ENCODE measurements around the gene TRAPPC12. TPM values are rescaled to one million over a fixed set of nuclear protein-coding genes. Genes with fewer than 3 reads are reported as not detected.
"Not testable (repeated sequence)": the region's sequence is repeated elsewhere in the genome, so short reads cannot be mapped to it uniquely, and the experiment has no call there.

TRAPPC12 gene
- polyA plus RNA-seq, 1 donor, result 99.9 TPM

GRCh38 chr2:3430172-3430571 is 50.7 kb downstream of the TRAPPC12 start:
- DNase-seq, result no peak

GRCh38 chr2:3430740-3431490 is 51.4 kb downstream of the TRAPPC12 start:
- DNase-seq, result no peak

- DNase-seq, result no peak
These were observed 52.6 kb downstream of the TRAPPC12 start for GRCh38 chr2:3432067-3432466.

- no peak for DNase-seq
These were observed 53.3 kb downstream of the TRAPPC12 start for GRCh38 chr2:3432693-3433338.

GRCh38 chr2:3433339-3433699 is 53.8 kb downstream of the TRAPPC12 start:
- no peak for DNase-seq

- DNase-seq, result no peak
These were observed 54.4 kb downstream of the TRAPPC12 start for GRCh38 chr2:3433776-3434400.

- DNase-seq, result no peak
These were observed 55.2 kb downstream of the TRAPPC12 start for GRCh38 chr2:3434654-3435053.

GRCh38 chr2:3435445-3435844 is 56.0 kb downstream of the TRAPPC12 start:
- DNase-seq, result no peak

GRCh38 chr2:3440477-3440876 is 61.0 kb downstream of the TRAPPC12 start:
- no peak for DNase-seq

GRCh38 chr2:3441465-3441864 is 62.0 kb downstream of the TRAPPC12 start:
- DNase-seq, result no peak

GRCh38 chr2:3442185-3442584 is 62.7 kb downstream of the TRAPPC12 start:
- no peak for DNase-seq

- no peak for DNase-seq
These were observed 63.6 kb downstream of the TRAPPC12 start for GRCh38 chr2:3443083-3443482.

- no peak for DNase-seq
These were observed 64.1 kb downstream of the TRAPPC12 start for GRCh38 chr2:3443506-3444084.

GRCh38 chr2:3445891-3446290 is 66.4 kb downstream of the TRAPPC12 start:
- DNase-seq, result no peak

- DNase-seq, result no peak
These were observed 66.9 kb downstream of the TRAPPC12 start for GRCh38 chr2:3446381-3446780.

GRCh38 chr2:3447186-3447585 is 67.7 kb downstream of the TRAPPC12 start:
- not testable (repeated sequence) for DNase-seq

- DNase-seq, result no peak
These were observed 68.4 kb downstream of the TRAPPC12 start for GRCh38 chr2:3447789-3448317.

- DNase-seq, result not testable (repeated sequence)
These were observed 69.0 kb downstream of the TRAPPC12 start for GRCh38 chr2:3448441-3448911.

GRCh38 chr2:3449086-3449485 is 69.6 kb downstream of the TRAPPC12 start:
- DNase-seq, result peak; percentile 45

GRCh38 chr2:3449936-3450335 is 70.4 kb downstream of the TRAPPC12 start:
- no peak for DNase-seq

GRCh38 chr2:3450385-3451010 is 71.0 kb downstream of the TRAPPC12 start:
- no peak for DNase-seq

- DNase-seq, result no peak
These were observed 71.7 kb downstream of the TRAPPC12 start for GRCh38 chr2:3451169-3451568.

All from left kidney (tissue), 2 donors.